ENCODE results near the gene VSIR.

Gene VSIR

GRCh38 chr10:71807557-71808510, 34.5 kb upstream of the VSIR start:
- DNase-seq (ENCODE audit: low spot score), result no peak
- Histone ChIP-seq H3K36me3 (ENCODE audit: low read depth) (no peaks in the 10 kb centered on the region), H3K4me1 (ENCODE audit: insufficient read depth, poor library complexity, severe bottlenecking) (no peaks in the 10 kb centered on the region), H3K9me3 (ENCODE audit: severe bottlenecking) (no peaks in the 10 kb centered on the region), H3K27me3 (ENCODE audit: insufficient read depth, poor library complexity, severe bottlenecking) (no peaks in the 10 kb centered on the region), H3K4me3 (ENCODE audit: severe bottlenecking) (no peak overlapping the region), H3K27ac (ENCODE audit: poor library complexity, severe bottlenecking) (no peak overlapping the region)
- TF ChIP-seq CTCF (IDR thresholded peaks at IDR 0.05; ENCODE audit: poor library complexity, severe bottlenecking), result no peak
- ATAC-seq (ENCODE audit: low read depth), result no peak

GRCh38 chr10:71806704-71807556, 33.6 kb upstream of the VSIR start:
- no peak for TF ChIP-seq CTCF (IDR thresholded peaks at IDR 0.05; ENCODE audit: poor library complexity, severe bottlenecking)
- DNase-seq (ENCODE audit: low spot score) (no peak), ATAC-seq (ENCODE audit: low read depth) (no peak)

GRCh38 chr10:71805776-71806703, 32.7 kb upstream of the VSIR start:
- ATAC-seq (ENCODE audit: low read depth), result peak; percentile 24; the same call in 2 of the 3 replicates

More at GRCh38 chr10:71806704-71807556, 33.6 kb upstream of the VSIR start:
- H3K4me1 ChIP-seq (ENCODE audit: insufficient read depth, poor library complexity, severe bottlenecking), result no peaks in the 10 kb centered on the region
- no peaks in the 10 kb centered on the region for H3K27me3 ChIP-seq (ENCODE audit: insufficient read depth, poor library complexity, severe bottlenecking)
- H3K9me3 ChIP-seq (ENCODE audit: severe bottlenecking), result no peaks in the 10 kb centered on the region
- no peaks in the 10 kb centered on the region for H3K36me3 ChIP-seq (ENCODE audit: low read depth)
- no peak overlapping the region for H3K27ac ChIP-seq (ENCODE audit: poor library complexity, severe bottlenecking)
- no peak overlapping the region for H3K4me3 ChIP-seq (ENCODE audit: severe bottlenecking)

GRCh38 chr10:71804077-71804476, 30.8 kb upstream of the VSIR start:
- no peaks in the 10 kb centered on the region for H3K36me3 ChIP-seq (ENCODE audit: low read depth)
- H3K27me3 ChIP-seq (ENCODE audit: insufficient read depth, poor library complexity, severe bottlenecking), result no peaks in the 10 kb centered on the region
- no peaks in the 10 kb centered on the region for H3K9me3 ChIP-seq (ENCODE audit: severe bottlenecking)
- DNase-seq (ENCODE audit: low spot score) (no peak), ATAC-seq (ENCODE audit: low read depth) (no peak)
- no peak overlapping the region for H3K4me3 ChIP-seq (ENCODE audit: severe bottlenecking)
- no peaks in the 10 kb centered on the region for H3K4me1 ChIP-seq (ENCODE audit: insufficient read depth, poor library complexity, severe bottlenecking)
- no peak for TF ChIP-seq CTCF (IDR thresholded peaks at IDR 0.05; ENCODE audit: poor library complexity, severe bottlenecking)
- H3K27ac ChIP-seq (ENCODE audit: poor library complexity, severe bottlenecking), result no peak overlapping the region

More at GRCh38 chr10:71805776-71806703, 32.7 kb upstream of the VSIR start:
- TF ChIP-seq CTCF (IDR thresholded peaks at IDR 0.05; ENCODE audit: poor library complexity, severe bottlenecking), result no peak
- no peak for DNase-seq (ENCODE audit: low spot score)
- no peaks in the 10 kb centered on the region for H3K36me3 ChIP-seq (ENCODE audit: low read depth)
- no peak overlapping the region for H3K4me3 ChIP-seq (ENCODE audit: severe bottlenecking)
- no peaks in the 10 kb centered on the region for H3K9me3 ChIP-seq (ENCODE audit: severe bottlenecking)
- no peaks in the 10 kb centered on the region for H3K4me1 ChIP-seq (ENCODE audit: insufficient read depth, poor library complexity, severe bottlenecking)
- no peaks in the 10 kb centered on the region for H3K27me3 ChIP-seq (ENCODE audit: insufficient read depth, poor library complexity, severe bottlenecking)
- no peak overlapping the region for H3K27ac ChIP-seq (ENCODE audit: poor library complexity, severe bottlenecking)
